Measurements from ENCODE around the gene EDNRA. TPM values are rescaled to one million over a fixed set of nuclear protein-coding genes. Genes with fewer than 3 reads are reported as not detected.

Gene EDNRA
- total and polyA plus RNA-seq, 9 of the 15 experiments (the other 6 are each of a cell fraction or from before 2014, with no cell fraction given), result not detected

- Histone ChIP-seq H3K9me3 (replicated peaks; ENCODE audit: control insufficient read depth, insufficient read depth, low read depth, low read length) (no peaks in the 10 kb centered on the region), H3K9ac (ENCODE audit: insufficient read depth in 1 of 2, low read depth in 2 of 2, low read length in 2 of 2) (no peak overlapping the region), H3K4me3 (no peak overlapping the region), H3K27me3 (ENCODE audit: control insufficient read depth in 2 of 2, insufficient read depth in 2 of 2, low read length in 2 of 2) (peaks cover 0 to 20% of the 10 kb centered on the region in 2 experiments; a peak in 2 of 5 replicates), H2AFZ (ENCODE audit: low read depth, low read length) (no peak overlapping the region), H3K4me1 (replicated peaks in 1 of 2; ENCODE audit: control insufficient read depth in 2 of 2, insufficient read depth in 2 of 2, low read length in 2 of 2) (no peaks in the 10 kb centered on the region), H3K27ac (ENCODE audit: extremely low read depth, low read depth, low read length) (no peak overlapping the region), H3K4me2 (ENCODE audit: insufficient read depth, low read length) (no peak overlapping the region), H3K79me2 (ENCODE audit: control insufficient read depth, insufficient read depth, low read length) (no peaks in the 10 kb centered on the region), H4K20me1 (replicated peaks; ENCODE audit: control insufficient read depth, insufficient read depth, low read length) (no peaks in the 10 kb centered on the region), H3K9me1 (ENCODE audit: control insufficient read depth, insufficient read depth, low read length) (no peaks in the 10 kb centered on the region), H3K36me3 (ENCODE audit: control insufficient read depth, insufficient read depth, low read length) (no peaks in the 10 kb centered on the region)
- WGBS (ENCODE audit: insufficient coverage, low coverage, missing lambda C conversion rate), result 0% methylated on average over 8 of the region's 13 CpGs
- ATAC-seq (no peak), FAIRE-seq (no peak), DNase-seq (ENCODE audit: extremely low read depth in 1 of 4, low spot score in 3 of 4) (no peak)
- in situ Hi-C loops (cut with MboI), result no loop called here
- ChIA-PET POLR2A (no interaction called here), CTCF (ENCODE audit: low intra/inter-chr PET ratio) (no interaction called here)
- intact Hi-C loops (cut with micrococcal nuclease), result no loop called here
- BruUV-seq (replicated peaks), result no TSS peak
- no peak for TF ChIP-seq STAT6 (CRISPR knock-in tag; IDR thresholded peaks at IDR 0.05)
- no peak for TF ChIP-seq ZNF518B (CRISPR knock-in tag; IDR thresholded peaks at IDR 0.05)
- TF ChIP-seq, protein P1, sequence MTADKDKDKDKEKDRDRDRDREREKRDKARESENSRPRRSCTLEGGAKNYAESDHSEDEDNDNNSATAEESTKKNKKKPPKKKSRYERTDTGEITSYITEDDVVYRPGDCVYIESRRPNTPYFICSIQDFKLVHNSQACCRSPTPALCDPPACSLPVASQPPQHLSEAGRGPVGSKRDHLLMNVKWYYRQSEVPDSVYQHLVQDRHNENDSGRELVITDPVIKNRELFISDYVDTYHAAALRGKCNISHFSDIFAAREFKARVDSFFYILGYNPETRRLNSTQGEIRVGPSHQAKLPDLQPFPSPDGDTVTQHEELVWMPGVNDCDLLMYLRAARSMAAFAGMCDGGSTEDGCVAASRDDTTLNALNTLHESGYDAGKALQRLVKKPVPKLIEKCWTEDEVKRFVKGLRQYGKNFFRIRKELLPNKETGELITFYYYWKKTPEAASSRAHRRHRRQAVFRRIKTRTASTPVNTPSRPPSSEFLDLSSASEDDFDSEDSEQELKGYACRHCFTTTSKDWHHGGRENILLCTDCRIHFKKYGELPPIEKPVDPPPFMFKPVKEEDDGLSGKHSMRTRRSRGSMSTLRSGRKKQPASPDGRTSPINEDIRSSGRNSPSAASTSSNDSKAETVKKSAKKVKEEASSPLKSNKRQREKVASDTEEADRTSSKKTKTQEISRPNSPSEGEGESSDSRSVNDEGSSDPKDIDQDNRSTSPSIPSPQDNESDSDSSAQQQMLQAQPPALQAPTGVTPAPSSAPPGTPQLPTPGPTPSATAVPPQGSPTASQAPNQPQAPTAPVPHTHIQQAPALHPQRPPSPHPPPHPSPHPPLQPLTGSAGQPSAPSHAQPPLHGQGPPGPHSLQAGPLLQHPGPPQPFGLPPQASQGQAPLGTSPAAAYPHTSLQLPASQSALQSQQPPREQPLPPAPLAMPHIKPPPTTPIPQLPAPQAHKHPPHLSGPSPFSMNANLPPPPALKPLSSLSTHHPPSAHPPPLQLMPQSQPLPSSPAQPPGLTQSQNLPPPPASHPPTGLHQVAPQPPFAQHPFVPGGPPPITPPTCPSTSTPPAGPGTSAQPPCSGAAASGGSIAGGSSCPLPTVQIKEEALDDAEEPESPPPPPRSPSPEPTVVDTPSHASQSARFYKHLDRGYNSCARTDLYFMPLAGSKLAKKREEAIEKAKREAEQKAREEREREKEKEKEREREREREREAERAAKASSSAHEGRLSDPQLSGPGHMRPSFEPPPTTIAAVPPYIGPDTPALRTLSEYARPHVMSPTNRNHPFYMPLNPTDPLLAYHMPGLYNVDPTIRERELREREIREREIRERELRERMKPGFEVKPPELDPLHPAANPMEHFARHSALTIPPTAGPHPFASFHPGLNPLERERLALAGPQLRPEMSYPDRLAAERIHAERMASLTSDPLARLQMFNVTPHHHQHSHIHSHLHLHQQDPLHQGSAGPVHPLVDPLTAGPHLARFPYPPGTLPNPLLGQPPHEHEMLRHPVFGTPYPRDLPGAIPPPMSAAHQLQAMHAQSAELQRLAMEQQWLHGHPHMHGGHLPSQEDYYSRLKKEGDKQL (CRISPR knock-in tag; IDR thresholded peaks at IDR 0.05; ENCODE audit: borderline replicate concordance), result no peak
- TF ChIP-seq FOXA3 (CRISPR knock-in tag; conservative IDR thresholded peaks at IDR 0.05 in 1 of 2, IDR thresholded peaks at IDR 0.05 in 1 of 2), result no peak
- TF ChIP-seq JUNB (CRISPR knock-in tag; conservative IDR thresholded peaks at IDR 0.05), result no peak
- TF ChIP-seq JUND (IDR thresholded peaks at IDR 0.05; ENCODE audit: borderline replicate concordance, low read depth, low read length), result no peak
- no peak for TF ChIP-seq JUND (tag; IDR thresholded peaks at IDR 0.05; ENCODE audit: borderline replicate concordance, low read depth, low read length)
- TF ChIP-seq FOXO4 (CRISPR knock-in tag; IDR thresholded peaks at IDR 0.05), result no peak
Measured at GRCh38 chr4:147481577-147482109, 746 bp downstream of the EDNRA start.
